SU-DHL-6 (cell line): Measurements from ENCODE around the gene P3H4.

Experiments used
- H2AFZ ChIP-seq: fragments of 200-600 bp; sonication (generic); 2 replicates; pipeline ENCODE4 v1.6.1; 2014; ENCODE audit warnings: low read depth, mild to moderate bottlenecking, moderate library complexity, mixed read lengths, antibody characterized with exemption, low read length; ENCODE audit not compliant: severe bottlenecking
- H3F3A ChIP-seq: fragments of 200-600 bp; shearing (Covaris generic); 2 replicates; pipeline ENCODE4 v1.6.0; 2016; ENCODE audit warnings: antibody characterized with exemption, mild to moderate bottlenecking; ENCODE audit not compliant: insufficient read depth
- H3K27ac ChIP-seq: fragments of 200-600 bp; sonication (generic); 2 replicates; pipeline ENCODE4 v1.5.1; 2016; ENCODE audit warnings: low read depth, mild to moderate bottlenecking, low read length, moderate library complexity, mixed read lengths
- H3K27me3 ChIP-seq: fragments of 200-600 bp; sonication (generic), shearing (Covaris generic); 2 replicates; pipeline ENCODE4 v1.6.0; 2014; ENCODE audit warnings: mild to moderate bottlenecking, low read length
- H3K36me3 ChIP-seq: fragments of 200-600 bp; sonication (generic); 2 replicates; pipeline ENCODE4 v1.6.1; 2014; ENCODE audit warnings: mild to moderate bottlenecking, low read length, mixed read lengths
- H3K4me2 ChIP-seq: fragments of 300-600, 200-600 bp; shearing (Covaris generic), sonication (generic); 2 replicates; pipeline ENCODE4 v1.6.0; 2014; ENCODE audit warnings: low read length, low read depth, mild to moderate bottlenecking; ENCODE audit not compliant: poor library complexity, severe bottlenecking
- H3K4me3 ChIP-seq: fragments of 200-600 bp; sonication (generic); 2 replicates; pipeline ENCODE4 v1.5.1; 2014; ENCODE audit warnings: antibody characterized with exemption, low read length, mild to moderate bottlenecking, mixed read lengths; ENCODE audit not compliant: insufficient read depth, poor library complexity, severe bottlenecking
- H3K79me2 ChIP-seq: fragments of 200-600 bp; sonication (generic); 2 replicates; pipeline ENCODE4 v1.6.1; 2014; ENCODE audit warnings: mild to moderate bottlenecking, low read length, moderate library complexity; ENCODE audit not compliant: insufficient read depth
- H3K9ac ChIP-seq: fragments of 200-600 bp; sonication (generic); 2 replicates; pipeline ENCODE4 v1.7.0; 2014; ENCODE audit warnings: mild to moderate bottlenecking, low read length
- H3K9me2 ChIP-seq: fragments of 200-600 bp; sonication (generic); replicated peaks from 2 replicates; pipeline ENCODE4 v1.6.1; 2014; ENCODE audit warnings: low read length; ENCODE audit not compliant: insufficient read depth
- H3K9me3 ChIP-seq: fragments of 200-600 bp; sonication (generic); 2 replicates; pipeline ENCODE4 v1.6.1; 2014; ENCODE audit warnings: low read length, mixed read lengths; ENCODE audit not compliant: insufficient read depth
- H4K20me1 ChIP-seq: fragments of 200-600 bp; sonication (generic); 2 replicates; pipeline ENCODE4 v1.6.1; 2014; ENCODE audit warnings: low read depth, mild to moderate bottlenecking, antibody characterized with exemption, low read length, moderate library complexity, mixed read lengths
- CTCF ChIP-seq: fragments of 200-600 bp; sonication (generic); IDR thresholded peaks from one replicate; pipeline ENCODE4 v1.5.1; 2017; ENCODE audit warnings: antibody characterized with exemption, mild to moderate bottlenecking, low read length, moderate library complexity; ENCODE audit not compliant: insufficient read depth, poor library complexity, severe bottlenecking
- EZH2phosphoT487 ChIP-seq: fragments of 200-600 bp; sonication (generic), shearing (Covaris generic); conservative IDR thresholded peaks from 2 replicates; pipeline ENCODE4 v1.6.1; 2018; ENCODE audit warnings: mild to moderate bottlenecking, antibody characterized with exemption, low read length, moderate library complexity, mixed read lengths

P3H4 gene

GRCh38 chr17:41771389-41772206, 40.2 kb downstream of the P3H4 start:
- no peaks in the 10 kb centered on the region for H3K27me3 ChIP-seq
- H3K9me2 ChIP-seq, result no peaks in the 10 kb centered on the region
- H3K27ac ChIP-seq, result no peak overlapping the region
- no peaks in the 10 kb centered on the region for H3F3A ChIP-seq
- H2AFZ ChIP-seq, result peak overlapping the region; percentile 50
- no peak overlapping the region for H3K4me3 ChIP-seq
- H4K20me1 ChIP-seq, result no peaks in the 10 kb centered on the region
- no peaks in the 10 kb centered on the region for H3K36me3 ChIP-seq
- H3K9ac ChIP-seq, result no peak overlapping the region
- no peaks in the 10 kb centered on the region for H3K79me2 ChIP-seq
- TF ChIP-seq EZH2phosphoT487, result no peak
- no peak for TF ChIP-seq CTCF
- H3K9me3 ChIP-seq, result no peaks in the 10 kb centered on the region
- H3K4me2 ChIP-seq, result no peak overlapping the region

GRCh38 chr17:41769985-41770384, 41.8 kb downstream of the P3H4 start:
- Histone ChIP-seq H3K4me2 (no peak overlapping the region), H2AFZ (no peak overlapping the region), H4K20me1 (no peaks in the 10 kb centered on the region), H3K36me3 (no peaks in the 10 kb centered on the region), H3K79me2 (no peaks in the 10 kb centered on the region), H3K9me2 (no peaks in the 10 kb centered on the region), H3K27me3 (no peaks in the 10 kb centered on the region), H3K4me3 (no peak overlapping the region), H3K9ac (no peak overlapping the region), H3K27ac (no peak overlapping the region), H3F3A (no peaks in the 10 kb centered on the region), H3K9me3 (no peaks in the 10 kb centered on the region)
- TF ChIP-seq CTCF (no peak), EZH2phosphoT487 (no peak)

GRCh38 chr17:41769346-41769862, 42.3 kb downstream of the P3H4 start:
- H3F3A ChIP-seq, result no peaks in the 10 kb centered on the region
- H3K9me3 ChIP-seq, result no peaks in the 10 kb centered on the region
- no peak overlapping the region for H3K4me2 ChIP-seq
- no peaks in the 10 kb centered on the region for H3K27me3 ChIP-seq
- no peak for TF ChIP-seq CTCF
- no peak for TF ChIP-seq EZH2phosphoT487
- no peaks in the 10 kb centered on the region for H3K9me2 ChIP-seq
- H3K9ac ChIP-seq, result no peak overlapping the region
- no peaks in the 10 kb centered on the region for H4K20me1 ChIP-seq
- H3K4me3 ChIP-seq, result no peak overlapping the region
- no peak overlapping the region for H2AFZ ChIP-seq
- H3K79me2 ChIP-seq, result no peaks in the 10 kb centered on the region
- H3K27ac ChIP-seq, result no peak overlapping the region
- no peaks in the 10 kb centered on the region for H3K36me3 ChIP-seq
